HTR-8/SVneo (cell line): Measurements from ENCODE around the gene ATR.
"Not testable (repeated sequence)": the region's sequence is repeated elsewhere in the genome, so short reads cannot be mapped to it uniquely, and the experiment has no call there.

ENCODE experiments used
- DNase-seq: peaks from one replicate; pipeline ENCODE4 v3.0.0; 2011; ENCODE audit warnings: low spot score, mixed read lengths; ENCODE audit not compliant: insufficient read length
- FAIRE-seq: peaks from 2 replicates; lab custom pipeline; 2011; peaks lifted over from hg19 to GRCh38; lab: Jason Lieb, UNC

The ATR gene

GRCh38 chr3:142400537-142400936, 178.0 kb downstream of the ATR start:
- DNase-seq, FAIRE-seq: not testable (repeated sequence)
